Embryonic facial prominence (tissue), 1 donor: ENCODE data around the gene HEPACAM2.

Experiments used
- DNase-seq: peaks from one replicate; pipeline ENCODE4 v3.0.0-alpha.2; 2016; ENCODE audit errors: extremely low spot score

The HEPACAM2 gene

GRCh38 chr7:93147363-93147762 is 78.9 kb downstream of the HEPACAM2 start:
- no peak for DNase-seq

GRCh38 chr7:93146472-93147141 is 79.7 kb downstream of the HEPACAM2 start:
- no peak for DNase-seq

- no peak for DNase-seq
Observed at GRCh38 chr7:93146036-93146435, 80.2 kb downstream of the HEPACAM2 start.

- DNase-seq, result no peak
Observed at GRCh38 chr7:93145354-93145753, 80.9 kb downstream of the HEPACAM2 start.

- DNase-seq, result no peak
Observed at GRCh38 chr7:93142127-93142526, 84.1 kb downstream of the HEPACAM2 start.

GRCh38 chr7:93140582-93141191 is 85.6 kb downstream of the HEPACAM2 start:
- DNase-seq, result no peak

DNA sequence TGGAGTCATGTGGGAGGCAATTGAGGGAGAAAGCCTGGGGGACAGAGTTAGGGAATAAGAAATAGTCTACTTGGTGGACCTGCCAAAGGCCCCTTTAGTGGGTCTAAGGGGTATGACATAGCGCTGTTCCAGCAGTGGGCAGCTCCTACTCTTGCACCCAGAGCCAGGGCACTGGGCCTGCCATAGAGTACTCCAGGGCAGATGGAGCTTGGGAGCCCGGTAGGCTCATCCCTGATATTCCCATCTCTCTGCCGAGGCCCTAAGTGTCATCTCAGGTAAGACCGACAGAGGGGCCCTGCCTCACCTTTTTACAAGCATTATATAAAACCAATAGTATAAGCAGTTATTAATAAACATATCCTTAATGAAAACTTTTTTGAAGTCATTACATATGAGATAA is 87.7 kb downstream of the HEPACAM2 start:
- DNase-seq, result no peak
